Endothelial cell of umbilical vein (primary cell): Measurements from ENCODE around the gene PTTG2. TPM values are rescaled to one million over a fixed set of nuclear protein-coding genes. Genes with fewer than 3 reads are reported as not detected.

ENCODE experiments used
- BruUV-seq: library from RNA; stranded (reverse); fragments of 400-500 nt; replicated peaks from 2 replicates; lab custom pipeline; 2021; lab: Mats Ljungman, UMichigan
- CTCF ChIA-PET: fragments of 300-600, 350-600 bp; sonication (Branson Sonifier 250); formaldehyde crosslinking; loops from one replicate; lab custom pipeline; 2021; ENCODE audit warnings: antibody characterized with exemption, inconsistent platforms; lab: Charles Lee
- POLR2A ChIA-PET: fragments of 300-600, 350-600 bp; sonication (Branson Sonifier 250); formaldehyde crosslinking; loops from one replicate; lab custom pipeline; 2021; ENCODE audit warnings: antibody characterized with exemption, inconsistent platforms; lab: Charles Lee
- DNase-seq: peaks from one replicate; pipeline ENCODE4 v3.0.0-alpha.2; 2011; ENCODE audit warnings: low read depth, low spot score
- FAIRE-seq: peaks from 2 replicates; lab custom pipeline; 2011; peaks lifted over from hg19 to GRCh38; lab: Jason Lieb, UNC
- H2AFZ ChIP-seq: 2 replicates; pipeline ENCODE4 v1.6.0; 2012; ENCODE audit warnings: low read depth, low read length, control low read depth, inconsistent platforms
- H3K27ac ChIP-seq: 2 replicates; pipeline ENCODE4 v1.5.1; 2011; ENCODE audit warnings: low read depth, mild to moderate bottlenecking, control low read depth, low read length, moderate library complexity; ENCODE audit not compliant: insufficient read depth
- H3K27me3 ChIP-seq, 2 experiments: 2 replicates each; pipeline versions ENCODE4 v1.6.0 to v1.6.1; 2011; ENCODE audit warnings: low read length in 2 of 2, mixed read lengths in 1 of 2; ENCODE audit not compliant: control insufficient read depth in 2 of 2, insufficient read depth in 2 of 2
- H3K36me3 ChIP-seq, 2 experiments: 2 replicates in 1 of 2; 3 replicates in 1 of 2; pipeline ENCODE4 v1.5.1; 2011; ENCODE audit warnings: low read length in 2 of 2, mild to moderate bottlenecking in 1 of 2, moderate library complexity in 1 of 2; ENCODE audit not compliant: control insufficient read depth in 2 of 2, insufficient read depth in 2 of 2; ENCODE audit errors: extremely low read depth in 1 of 2
- H3K4me1 ChIP-seq: 3 replicates; pipeline ENCODE4 v1.5.1; 2011; ENCODE audit warnings: mild to moderate bottlenecking, low read length; ENCODE audit not compliant: control insufficient read depth, insufficient read depth; ENCODE audit errors: extremely low read depth
- H3K4me2 ChIP-seq: 2 replicates; pipeline ENCODE4 v1.6.1; 2011; ENCODE audit warnings: low read length, control low read depth, mixed read lengths; ENCODE audit not compliant: insufficient read depth
- H3K4me3 ChIP-seq, 3 experiments: fragments of 200-600 bp in 1 of 3; sonication (generic), shearing (Covaris generic) in 1 of 3; replicated peaks in 1 of 3; 2 replicates each; pipeline ENCODE4 v1.5.1; 2011 to 2016; ENCODE audit warnings: control low read depth in 3 of 3, low read length in 3 of 3, mild to moderate bottlenecking in 2 of 3, inconsistent platforms in 1 of 3, low read depth in 1 of 3, moderate library complexity in 1 of 3; ENCODE audit not compliant: insufficient read depth in 1 of 3
- H3K79me2 ChIP-seq: 2 replicates; pipeline ENCODE4 v1.6.0; 2012; ENCODE audit warnings: low read length, inconsistent platforms; ENCODE audit not compliant: control insufficient read depth, insufficient read depth
- H3K9ac ChIP-seq: replicated peaks from 2 replicates; pipeline ENCODE3; 2011; ENCODE audit warnings: low read length, control low read depth; ENCODE audit not compliant: insufficient read depth; ENCODE audit errors: extremely low read depth
- H3K9me1 ChIP-seq: replicated peaks from 3 replicates; pipeline ENCODE4 v1.6.0; 2011; ENCODE audit warnings: mild to moderate bottlenecking, low read length; ENCODE audit not compliant: control insufficient read depth, insufficient read depth; ENCODE audit errors: extremely low read depth
- H3K9me3 ChIP-seq: replicated peaks from 2 replicates; pipeline ENCODE4 v1.5.1; 2012; ENCODE audit warnings: low read length, inconsistent platforms; ENCODE audit not compliant: control insufficient read depth, insufficient read depth
- H4K20me1 ChIP-seq: replicated peaks from 2 replicates; pipeline ENCODE3; 2011; ENCODE audit warnings: mild to moderate bottlenecking, low read length; ENCODE audit not compliant: control insufficient read depth, insufficient read depth; ENCODE audit errors: extremely low read depth
- CTCF ChIP-seq, 2 donors: IDR thresholded peaks; 1 replicate in 1 of 2; 2 replicates in 1 of 2; pipeline ENCODE4 v1.5.1; 2011; ENCODE audit warnings: low read length in 2 of 2, mild to moderate bottlenecking in 2 of 2, moderate library complexity in 2 of 2, control low read depth in 1 of 2, inconsistent platforms in 1 of 2, low read depth in 1 of 2; ENCODE audit not compliant: insufficient read depth in 1 of 2; ENCODE audit errors: extremely low read depth in 1 of 2
- EZH2 ChIP-seq: IDR thresholded peaks from 2 replicates; pipeline ENCODE4 v1.6.1; 2012; ENCODE audit warnings: borderline replicate concordance, low read depth, mild to moderate bottlenecking, moderate library complexity, low read length, inconsistent platforms; ENCODE audit not compliant: severe bottlenecking
- FOS ChIP-seq: IDR thresholded peaks from 2 replicates; pipeline ENCODE4 v1.6.1; 2011; ENCODE audit warnings: mild to moderate bottlenecking, low read length, moderate library complexity, borderline replicate concordance; ENCODE audit not compliant: insufficient read depth
- GATA2 ChIP-seq: IDR thresholded peaks from 2 replicates; pipeline ENCODE4 v1.7.0; 2011; ENCODE audit warnings: low read depth, mild to moderate bottlenecking, moderate library complexity, mixed read lengths, low read length; ENCODE audit not compliant: insufficient read length, insufficient read depth
- JUN ChIP-seq: IDR thresholded peaks from 2 replicates; pipeline ENCODE4 v1.6.1; 2011; ENCODE audit warnings: borderline replicate concordance, low read depth; ENCODE audit not compliant: insufficient read length, insufficient read depth
- MAX ChIP-seq: IDR thresholded peaks from 2 replicates; pipeline ENCODE4 v1.6.1; 2011; ENCODE audit not compliant: insufficient read depth, insufficient read length
- MYC ChIP-seq: IDR thresholded peaks from one replicate; pipeline ENCODE4 v1.6.1; 2011; ENCODE audit warnings: mild to moderate bottlenecking, low read depth, low read length
- POLR2A ChIP-seq: IDR thresholded peaks from 2 replicates; pipeline ENCODE4 v1.6.1; 2012; ENCODE audit warnings: low read depth, mild to moderate bottlenecking, control low read depth, low read length
- POLR2AphosphoS5 ChIP-seq: IDR thresholded peaks from 2 replicates; pipeline ENCODE4 v1.6.1; 2012; ENCODE audit warnings: low read depth, mild to moderate bottlenecking, control low read depth, low read length, moderate library complexity; ENCODE audit not compliant: insufficient read depth
- dilution Hi-C: fragments of 300-500 bp; cut with MboI; formaldehyde crosslinking; loops from one replicate; pipeline ENCODE4 v1.15.0; 2019; ENCODE audit warnings: low sequenced_read_pairs; ENCODE audit not compliant: extremely low pct_ligation_motif_present
- intact Hi-C: fragments of 100-400 bp; cut with micrococcal nuclease; formaldehyde crosslinking; loops from one replicate; pipeline ENCODE4 v1.10.0; 2022
- polyA plus RNA-seq, 4 experiments: library from polyadenylated mRNA; depleted of rRNA in 3 of 4; stranded (reverse) in 3 of 4; unstranded in 1 of 4; fragments of >200 nt; gene quantifications; 2 replicates each; pipeline versions ENCODE4 v1.2.1 to v1.2.3, GENCODE V29; 2011 to 2012; ENCODE audit warnings: missing spikeins in 1 of 4
- total RNA-seq: library from RNA; stranded (reverse); gene quantifications from 2 replicates; pipeline ENCODE4 v1.2.3, GENCODE V29; 2021

Gene PTTG2
- total and polyA plus RNA-seq, 2 donors (not counting 3 experiments of a cell fraction or from before 2014, with no cell fraction given): not detected

- FAIRE-seq (no peak), DNase-seq (no peak)
- Histone ChIP-seq H3K27ac (no peak overlapping the region), H4K20me1 (no peaks in the 10 kb centered on the region), H3K4me3 (no peak overlapping the region), H3K9ac (no peak overlapping the region), H2AFZ (no peak overlapping the region), H3K9me1 (no peaks in the 10 kb centered on the region), H3K36me3 (no peaks in the 10 kb centered on the region), H3K4me2 (no peak overlapping the region), H3K79me2 (peaks cover 8% of the 10 kb centered on the region), H3K9me3 (no peaks in the 10 kb centered on the region), H3K27me3 (no peaks in the 10 kb centered on the region), H3K4me1 (no peaks in the 10 kb centered on the region)
- intact Hi-C loops (no loop called here), dilution Hi-C loops (no loop called here)
- no TSS peak for BruUV-seq
- ChIA-PET CTCF (interaction anchor here (0.8 to 1.1 kb wide), 3 partner anchors 18 to 30 kb away, joined by 3 read pairs; no protein-coding TSS in a partner anchor), POLR2A (no interaction called here)
- TF ChIP-seq MAX (no peak), MYC (no peak), JUN (no peak), POLR2A (no peak), FOS (no peak), GATA2 (no peak), EZH2 (no peak), CTCF (IDR thresholded peaks at IDR 0.05; ENCODE audit: extremely low read depth in 1 of 2, insufficient read depth in 1 of 2, low read depth in 1 of 2, low read length in 2 of 2) (no peak), POLR2AphosphoS5 (no peak)
Measured at GRCh38 chr4:38008571-38009021, 48.4 kb downstream of the PTTG2 start.
